ENCODE data around the gene RTL10.

The RTL10 gene

DNA sequence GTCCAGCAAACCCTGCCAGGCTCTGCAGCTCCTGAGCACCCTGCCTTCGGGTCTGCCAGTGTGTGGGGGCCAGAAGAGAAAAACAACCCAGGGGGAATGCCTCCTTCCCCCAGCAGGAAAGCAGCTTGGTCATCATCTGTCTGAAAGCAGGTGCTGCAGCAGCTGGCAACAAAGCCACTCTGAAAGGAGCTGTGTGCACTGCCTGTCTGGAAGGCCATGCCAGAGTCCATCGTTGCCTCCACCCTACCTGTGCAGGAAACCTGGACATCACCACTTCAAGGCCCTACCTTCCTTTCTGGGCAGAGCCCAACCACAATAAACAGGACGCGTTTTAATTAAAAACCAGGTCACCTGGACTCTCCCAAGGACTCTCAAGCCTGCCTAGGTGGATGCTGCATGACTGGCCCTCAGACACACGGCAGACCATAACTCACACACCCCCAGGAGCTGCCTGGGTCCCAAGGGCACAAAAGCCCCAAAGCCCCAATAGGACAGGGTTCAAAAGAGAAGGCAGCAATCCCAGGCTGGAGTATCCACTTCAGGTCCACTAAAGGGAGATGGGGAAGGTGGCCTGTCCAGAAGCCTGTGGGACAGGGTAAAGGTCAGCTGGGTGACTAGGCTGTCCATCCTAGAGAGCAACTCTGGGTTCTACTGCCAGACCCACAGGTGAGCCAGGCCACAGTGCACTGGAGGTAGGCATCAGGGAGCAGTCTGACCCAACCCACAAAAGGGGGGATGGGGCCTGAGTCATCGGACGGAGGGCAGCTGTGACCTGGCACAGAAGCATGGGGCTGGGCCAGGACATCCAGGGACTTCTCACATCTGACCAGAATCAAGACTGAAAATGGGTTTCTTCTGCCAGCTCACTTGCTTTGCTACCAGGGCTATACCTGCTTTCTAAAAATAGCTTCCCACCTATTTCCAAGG is 6.1 kb downstream of the RTL10 start:
- H3K27me3 ChIP-seq (replicated peaks; ENCODE audit: insufficient read depth, low read length), result no peaks in the 10 kb centered on the region
- peak overlapping the region; percentile 86 for H3K27ac ChIP-seq (ENCODE audit: low read length)
- no peak overlapping the region for H2AFZ ChIP-seq (ENCODE audit: low read length)
- DNase-seq, result peak; percentile 82
- no peaks in the 10 kb centered on the region for H3K9me2 ChIP-seq (replicated peaks; ENCODE audit: insufficient read depth, low read length)
- no peaks in the 10 kb centered on the region for H3K36me3 ChIP-seq (replicated peaks; ENCODE audit: insufficient read depth, low read length)
- H3F3A ChIP-seq (ENCODE audit: insufficient read depth, low read length), result peaks cover 18% of the 10 kb centered on the region; the same call in 1 of the 2 replicates
- peak overlapping the region; percentile 69 for H3K4me2 ChIP-seq (ENCODE audit: low read depth, low read length)
- no peaks in the 10 kb centered on the region for H4K20me1 ChIP-seq (ENCODE audit: insufficient read depth, low read length)
- no peaks in the 10 kb centered on the region for H3K9me3 ChIP-seq (replicated peaks; ENCODE audit: insufficient read depth, low read length)
- H3K79me2 ChIP-seq (ENCODE audit: low read length), result peaks cover 59% of the 10 kb centered on the region
- peaks cover 46% of the 10 kb centered on the region for H3K4me1 ChIP-seq (ENCODE audit: low read length)
- H3K4me3 ChIP-seq (ENCODE audit: low read length), result no peak overlapping the region
- peak overlapping the region; percentile 47; the same call in 1 of the 2 replicates for H3K9ac ChIP-seq (ENCODE audit: low read length)
- TF ChIP-seq, protein P1, sequence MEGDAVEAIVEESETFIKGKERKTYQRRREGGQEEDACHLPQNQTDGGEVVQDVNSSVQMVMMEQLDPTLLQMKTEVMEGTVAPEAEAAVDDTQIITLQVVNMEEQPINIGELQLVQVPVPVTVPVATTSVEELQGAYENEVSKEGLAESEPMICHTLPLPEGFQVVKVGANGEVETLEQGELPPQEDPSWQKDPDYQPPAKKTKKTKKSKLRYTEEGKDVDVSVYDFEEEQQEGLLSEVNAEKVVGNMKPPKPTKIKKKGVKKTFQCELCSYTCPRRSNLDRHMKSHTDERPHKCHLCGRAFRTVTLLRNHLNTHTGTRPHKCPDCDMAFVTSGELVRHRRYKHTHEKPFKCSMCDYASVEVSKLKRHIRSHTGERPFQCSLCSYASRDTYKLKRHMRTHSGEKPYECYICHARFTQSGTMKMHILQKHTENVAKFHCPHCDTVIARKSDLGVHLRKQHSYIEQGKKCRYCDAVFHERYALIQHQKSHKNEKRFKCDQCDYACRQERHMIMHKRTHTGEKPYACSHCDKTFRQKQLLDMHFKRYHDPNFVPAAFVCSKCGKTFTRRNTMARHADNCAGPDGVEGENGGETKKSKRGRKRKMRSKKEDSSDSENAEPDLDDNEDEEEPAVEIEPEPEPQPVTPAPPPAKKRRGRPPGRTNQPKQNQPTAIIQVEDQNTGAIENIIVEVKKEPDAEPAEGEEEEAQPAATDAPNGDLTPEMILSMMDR (IDR thresholded peaks at IDR 0.05; ENCODE audit: low read length), result no peak
- TF ChIP-seq EZH2 (optimal IDR thresholded peaks at IDR 0.05; ENCODE audit: low read depth, low read length) (no peak), EZH2phosphoT487 (IDR thresholded peaks at IDR 0.05; ENCODE audit: low read length) (no peak)

DNA sequence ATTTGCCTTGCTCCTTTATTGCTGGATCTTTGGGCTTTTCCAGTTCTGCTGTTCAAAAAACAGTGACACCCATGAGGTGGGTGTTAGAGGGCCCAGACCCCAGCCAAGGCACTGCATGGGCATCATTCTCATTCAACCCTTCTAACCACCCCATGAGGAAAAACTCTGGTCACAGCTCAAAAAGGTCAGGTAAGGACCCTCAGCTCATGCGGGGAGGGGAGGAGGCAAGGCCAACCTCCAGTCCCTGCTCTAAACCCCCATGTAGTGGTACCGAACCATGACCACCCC is 7.4 kb downstream of the RTL10 start:
- Histone ChIP-seq H3K27ac (ENCODE audit: low read length) (no peak overlapping the region), H3K4me2 (ENCODE audit: low read depth, low read length) (no peak overlapping the region), H3K9me2 (replicated peaks; ENCODE audit: insufficient read depth, low read length) (no peaks in the 10 kb centered on the region), H3K27me3 (replicated peaks; ENCODE audit: insufficient read depth, low read length) (no peaks in the 10 kb centered on the region), H2AFZ (ENCODE audit: low read length) (no peak overlapping the region), H3K79me2 (ENCODE audit: low read length) (peaks cover 47% of the 10 kb centered on the region), H3K36me3 (replicated peaks; ENCODE audit: insufficient read depth, low read length) (no peaks in the 10 kb centered on the region), H3K4me3 (ENCODE audit: low read length) (no peak overlapping the region), H3F3A (ENCODE audit: insufficient read depth, low read length) (peaks cover 18% of the 10 kb centered on the region; the same call in 1 of the 2 replicates), H3K9me3 (replicated peaks; ENCODE audit: insufficient read depth, low read length) (no peaks in the 10 kb centered on the region), H4K20me1 (ENCODE audit: insufficient read depth, low read length) (no peaks in the 10 kb centered on the region), H3K4me1 (ENCODE audit: low read length) (peaks cover 34% of the 10 kb centered on the region), H3K9ac (ENCODE audit: low read length) (no peak overlapping the region)
- TF ChIP-seq EZH2 (optimal IDR thresholded peaks at IDR 0.05; ENCODE audit: low read depth, low read length) (no peak), EZH2phosphoT487 (IDR thresholded peaks at IDR 0.05; ENCODE audit: low read length) (no peak)
- TF ChIP-seq, protein P1 (IDR thresholded peaks at IDR 0.05; ENCODE audit: low read length), result no peak
- no peak for DNase-seq

DNA sequence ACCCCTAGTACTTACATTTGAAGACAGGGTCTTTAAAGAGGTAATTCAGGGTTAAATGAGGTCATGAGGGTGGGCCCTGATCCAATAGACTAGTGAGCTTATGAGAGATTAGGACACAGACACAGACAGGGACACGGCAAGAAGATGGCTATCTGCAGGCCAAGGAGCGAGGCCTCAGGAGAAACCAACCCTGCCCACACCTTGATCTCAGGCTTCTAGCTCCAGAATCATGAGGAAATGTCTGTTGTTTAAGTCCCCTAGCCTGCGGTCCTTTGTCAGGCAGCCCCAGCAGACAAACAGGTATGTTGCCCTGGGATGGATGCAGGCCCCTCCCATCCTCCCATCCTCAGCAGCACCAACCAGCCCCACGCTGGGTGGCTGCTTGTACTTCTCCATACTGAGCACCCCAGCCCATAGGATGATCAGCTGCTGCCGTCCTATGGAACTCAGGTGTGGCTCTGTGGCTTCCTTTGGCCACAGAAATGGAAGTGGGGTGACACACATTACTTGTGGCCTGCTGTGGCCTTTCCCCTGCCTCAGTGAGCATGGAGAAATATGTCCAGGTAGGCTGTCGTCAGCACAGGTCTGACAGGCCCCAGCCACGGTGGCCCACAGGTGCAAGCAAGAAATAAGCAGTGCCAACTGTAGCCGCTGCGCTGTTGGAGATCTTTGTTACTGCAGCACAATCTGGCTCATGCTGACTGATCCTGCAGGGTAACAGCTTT is 7.9 kb downstream of the RTL10 start:
- H3K9ac ChIP-seq (ENCODE audit: low read length), result no peak overlapping the region
- H3F3A ChIP-seq (ENCODE audit: insufficient read depth, low read length), result peaks cover 18% of the 10 kb centered on the region; the same call in 1 of the 2 replicates
- H3K36me3 ChIP-seq (replicated peaks; ENCODE audit: insufficient read depth, low read length), result no peaks in the 10 kb centered on the region
- H3K79me2 ChIP-seq (ENCODE audit: low read length), result peaks cover 41% of the 10 kb centered on the region
- no peaks in the 10 kb centered on the region for H3K9me3 ChIP-seq (replicated peaks; ENCODE audit: insufficient read depth, low read length)
- no peak overlapping the region for H3K4me3 ChIP-seq (ENCODE audit: low read length)
- TF ChIP-seq EZH2phosphoT487 (IDR thresholded peaks at IDR 0.05; ENCODE audit: low read length), result no peak
- TF ChIP-seq, protein P1 (IDR thresholded peaks at IDR 0.05; ENCODE audit: low read length), result no peak
- TF ChIP-seq EZH2 (optimal IDR thresholded peaks at IDR 0.05; ENCODE audit: low read depth, low read length), result no peak
- no peak for DNase-seq
- H4K20me1 ChIP-seq (ENCODE audit: insufficient read depth, low read length), result no peaks in the 10 kb centered on the region
- H3K4me1 ChIP-seq (ENCODE audit: low read length), result peaks cover 29% of the 10 kb centered on the region
- no peak overlapping the region for H3K4me2 ChIP-seq (ENCODE audit: low read depth, low read length)
- H3K27ac ChIP-seq (ENCODE audit: low read length), result no peak overlapping the region
- no peak overlapping the region for H2AFZ ChIP-seq (ENCODE audit: low read length)
- no peaks in the 10 kb centered on the region for H3K27me3 ChIP-seq (replicated peaks; ENCODE audit: insufficient read depth, low read length)
- H3K9me2 ChIP-seq (replicated peaks; ENCODE audit: insufficient read depth, low read length), result no peaks in the 10 kb centered on the region

Measured in MM.1S (cell line).